Measurements from ENCODE around the gene HK1. TPM values are rescaled to one million over a fixed set of nuclear protein-coding genes. Genes with fewer than 3 reads are reported as not detected.

The HK1 gene
- total and polyA plus RNA-seq, 2 of the 13 experiments (the other 11 are each of a cell fraction or from before 2014, with no cell fraction given), result 0.29 to 1.5 TPM

DNA sequence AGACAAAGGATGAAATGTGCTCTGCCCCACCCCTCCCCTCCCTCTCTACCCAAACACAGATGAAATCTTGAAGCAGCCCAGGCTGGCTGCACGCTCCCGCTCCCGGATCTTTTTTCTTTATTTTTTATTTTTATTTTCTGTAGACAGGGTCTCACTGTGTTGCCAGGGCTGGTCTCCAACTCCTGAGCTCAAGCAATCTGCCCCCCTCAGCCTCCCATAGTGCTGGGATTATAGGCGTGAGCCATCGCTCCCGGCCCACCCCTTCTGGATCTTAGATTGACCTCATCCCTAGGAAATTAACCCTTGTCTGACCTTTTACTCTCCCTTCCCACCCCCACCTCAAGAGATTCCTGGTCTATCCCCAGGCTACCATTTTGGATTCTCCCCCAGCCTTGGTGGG, 124.1 kb downstream of the HK1 start:
- H3K4me2 ChIP-seq (ENCODE audit: low read depth, low read length), result no peak overlapping the region
- TF ChIP-seq DNMT3B (CRISPR knock-in tag; conservative IDR thresholded peaks at IDR 0.05) (no peak), ZFP37 (CRISPR knock-in tag; IDR thresholded peaks at IDR 0.05; ENCODE audit: borderline replicate concordance) (no peak)
- DNase-seq (ENCODE audit: low spot score), result no peak
- no peak overlapping the region for H2AFZ ChIP-seq (ENCODE audit: low read length)
- in situ Hi-C loops (cut with HindIII; ENCODE audit: extremely low pct_ligation_motif_present, low pct_unique_long_range_greater_than_20kb), result no loop called here
- no peaks in the 10 kb centered on the region for H4K20me1 ChIP-seq (ENCODE audit: insufficient read depth, low read length)
- intact Hi-C loops (cut with micrococcal nuclease; ENCODE audit: unreplicated experiment), result no loop called here
- 33% methylated on average over 6 of the region's 6 CpGs for WGBS (ENCODE audit: low lambda C conversion rate)
- ChIA-PET CTCF (ENCODE audit: low intra/inter-chr PET ratio, low total read pairs) (no interaction called here), POLR2A (no interaction called here)
- no peaks in the 10 kb centered on the region for H3K9me3 ChIP-seq (ENCODE audit: low read length)
- no peak overlapping the region for H3K27ac ChIP-seq (ENCODE audit: extremely low read length, insufficient read depth, low read length)
- no peak overlapping the region for H3K9ac ChIP-seq (ENCODE audit: insufficient read depth, low read depth, low read length)
- peaks cover 0 to 15% of the 10 kb centered on the region in 2 experiments; a peak in 1 of 5 replicates for H3K27me3 ChIP-seq (ENCODE audit: control insufficient read depth in 1 of 2, insufficient read depth in 2 of 2, low read length in 2 of 2)
- no peak for FAIRE-seq
- H3K79me2 ChIP-seq (ENCODE audit: insufficient read depth, low read length), result no peaks in the 10 kb centered on the region
- no peak for ATAC-seq
- no TSS peak for BruUV-seq (replicated peaks)
- H3K36me3 ChIP-seq (replicated peaks in 1 of 2; ENCODE audit: control insufficient read depth in 1 of 2, insufficient read depth in 2 of 2, low read length in 2 of 2), result no peaks in the 10 kb centered on the region
- no peak overlapping the region for H3K4me3 ChIP-seq (replicated peaks in 1 of 3; ENCODE audit: insufficient read depth in 1 of 3, low read depth in 2 of 3, low read length in 3 of 3)
- no peaks in the 10 kb centered on the region for H3K4me1 ChIP-seq (ENCODE audit: insufficient read depth, low read length)

DNA sequence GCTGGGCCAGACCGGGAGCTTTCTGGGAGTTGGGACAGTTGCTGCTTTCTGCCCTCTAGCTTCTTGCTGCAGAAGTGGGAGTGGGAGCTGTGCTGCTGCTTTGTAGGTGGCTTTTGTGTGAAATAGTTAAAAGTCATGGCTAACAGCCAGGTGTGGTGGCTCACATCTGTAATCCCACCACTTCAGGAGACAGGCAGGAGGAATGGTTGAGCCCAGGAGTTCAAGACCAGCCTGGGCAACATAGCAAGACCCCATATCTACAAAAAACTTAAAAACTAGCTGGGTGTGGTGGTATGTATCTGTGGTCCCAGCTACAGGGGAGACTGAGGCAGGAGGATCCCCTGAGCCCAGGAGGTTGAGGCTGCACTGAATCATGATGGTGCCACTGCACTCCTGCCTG, 124.8 kb downstream of the HK1 start:
- Histone ChIP-seq H2AFZ (ENCODE audit: low read length) (no peak overlapping the region), H3K9me3 (ENCODE audit: low read length) (no peaks in the 10 kb centered on the region), H3K4me3 (replicated peaks in 1 of 3; ENCODE audit: insufficient read depth in 1 of 3, low read depth in 2 of 3, low read length in 3 of 3) (no peak overlapping the region), H4K20me1 (ENCODE audit: insufficient read depth, low read length) (no peaks in the 10 kb centered on the region), H3K4me2 (ENCODE audit: low read depth, low read length) (no peak overlapping the region), H3K36me3 (replicated peaks in 1 of 2; ENCODE audit: control insufficient read depth in 1 of 2, insufficient read depth in 2 of 2, low read length in 2 of 2) (no peaks in the 10 kb centered on the region), H3K79me2 (ENCODE audit: insufficient read depth, low read length) (no peaks in the 10 kb centered on the region), H3K27me3 (ENCODE audit: control insufficient read depth in 1 of 2, insufficient read depth in 2 of 2, low read length in 2 of 2) (peaks cover 0 to 15% of the 10 kb centered on the region in 2 experiments; a peak in 1 of 5 replicates), H3K9ac (ENCODE audit: insufficient read depth, low read depth, low read length) (no peak overlapping the region), H3K27ac (ENCODE audit: extremely low read length, insufficient read depth, low read length) (no peak overlapping the region), H3K4me1 (ENCODE audit: insufficient read depth, low read length) (peaks cover 3% of the 10 kb centered on the region)
- TF ChIP-seq, protein P1, sequence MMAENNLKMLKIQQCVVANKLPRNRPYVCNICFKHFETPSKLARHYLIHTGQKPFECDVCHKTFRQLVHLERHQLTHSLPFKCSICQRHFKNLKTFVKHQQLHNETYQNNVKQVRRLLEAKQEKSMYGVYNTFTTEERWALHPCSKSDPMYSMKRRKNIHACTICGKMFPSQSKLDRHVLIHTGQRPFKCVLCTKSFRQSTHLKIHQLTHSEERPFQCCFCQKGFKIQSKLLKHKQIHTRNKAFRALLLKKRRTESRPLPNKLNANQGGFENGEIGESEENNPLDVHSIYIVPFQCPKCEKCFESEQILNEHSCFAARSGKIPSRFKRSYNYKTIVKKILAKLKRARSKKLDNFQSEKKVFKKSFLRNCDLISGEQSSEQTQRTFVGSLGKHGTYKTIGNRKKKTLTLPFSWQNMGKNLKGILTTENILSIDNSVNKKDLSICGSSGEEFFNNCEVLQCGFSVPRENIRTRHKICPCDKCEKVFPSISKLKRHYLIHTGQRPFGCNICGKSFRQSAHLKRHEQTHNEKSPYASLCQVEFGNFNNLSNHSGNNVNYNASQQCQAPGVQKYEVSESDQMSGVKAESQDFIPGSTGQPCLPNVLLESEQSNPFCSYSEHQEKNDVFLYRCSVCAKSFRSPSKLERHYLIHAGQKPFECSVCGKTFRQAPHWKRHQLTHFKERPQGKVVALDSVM (CRISPR knock-in tag; IDR thresholded peaks at IDR 0.05), result no peak
- TF ChIP-seq, protein P2, sequence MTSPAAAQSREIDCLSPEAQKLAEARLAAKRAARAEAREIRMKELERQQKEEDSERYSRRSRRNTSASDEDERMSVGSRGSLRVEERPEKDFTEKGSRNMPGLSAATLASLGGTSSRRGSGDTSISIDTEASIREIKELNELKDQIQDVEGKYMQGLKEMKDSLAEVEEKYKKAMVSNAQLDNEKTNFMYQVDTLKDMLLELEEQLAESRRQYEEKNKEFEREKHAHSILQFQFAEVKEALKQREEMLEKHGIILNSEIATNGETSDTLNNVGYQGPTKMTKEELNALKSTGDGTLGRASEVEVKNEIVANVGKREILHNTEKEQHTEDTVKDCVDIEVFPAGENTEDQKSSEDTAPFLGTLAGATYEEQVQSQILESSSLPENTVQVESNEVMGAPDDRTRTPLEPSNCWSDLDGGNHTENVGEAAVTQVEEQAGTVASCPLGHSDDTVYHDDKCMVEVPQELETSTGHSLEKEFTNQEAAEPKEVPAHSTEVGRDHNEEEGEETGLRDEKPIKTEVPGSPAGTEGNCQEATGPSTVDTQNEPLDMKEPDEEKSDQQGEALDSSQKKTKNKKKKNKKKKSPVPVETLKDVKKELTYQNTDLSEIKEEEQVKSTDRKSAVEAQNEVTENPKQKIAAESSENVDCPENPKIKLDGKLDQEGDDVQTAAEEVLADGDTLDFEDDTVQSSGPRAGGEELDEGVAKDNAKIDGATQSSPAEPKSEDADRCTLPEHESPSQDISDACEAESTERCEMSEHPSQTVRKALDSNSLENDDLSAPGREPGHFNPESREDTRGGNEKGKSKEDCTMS (CRISPR knock-in tag; conservative IDR thresholded peaks at IDR 0.05), result no peak
- TF ChIP-seq ZEB1 (IDR thresholded peaks at IDR 0.05; ENCODE audit: insufficient replicate concordance, low read depth), result no peak
- TF ChIP-seq KLF16 (CRISPR knock-in tag; IDR thresholded peaks at IDR 0.05), result no peak
- no peak for TF ChIP-seq ZKSCAN8 (CRISPR knock-in tag; IDR thresholded peaks at IDR 0.05; ENCODE audit: borderline replicate concordance)
- TF ChIP-seq NBN (conservative IDR thresholded peaks at IDR 0.05), result no peak
- FAIRE-seq (no peak), DNase-seq (ENCODE audit: low spot score) (no peak), ATAC-seq (no peak)
- intact Hi-C loops (cut with micrococcal nuclease; ENCODE audit: unreplicated experiment), result no loop called here
- POLR2A ChIA-PET, result no interaction called here
- in situ Hi-C loops (cut with HindIII; ENCODE audit: extremely low pct_ligation_motif_present, low pct_unique_long_range_greater_than_20kb), result no loop called here
- BruUV-seq (replicated peaks), result no TSS peak
- no CpG with 5 or more reads among the region's 1 CpG for WGBS (ENCODE audit: low lambda C conversion rate)
- CTCF ChIA-PET (ENCODE audit: low intra/inter-chr PET ratio, low total read pairs), result no interaction called here

Measured in HepG2 (cell line).